ENCODE results near the gene CRYBG3. TPM values are rescaled to one million over a fixed set of nuclear protein-coding genes. Genes with fewer than 3 reads are reported as not detected.

Gene CRYBG3
- polyA plus RNA-seq, 1 donor from 2014 or later, result 1.3 TPM

- TF ChIP-seq POLR2AphosphoS5 (IDR thresholded peaks at IDR 0.05) (no peak), EP300 (conservative IDR thresholded peaks at IDR 0.05; ENCODE audit: poor library complexity, severe bottlenecking) (no peak), SMC3 (conservative IDR thresholded peaks at IDR 0.05; ENCODE audit: poor library complexity) (no peak), RAD21 (conservative IDR thresholded peaks at IDR 0.05) (no peak), TAF1 (IDR thresholded peaks at IDR 0.05; ENCODE audit: low read depth) (no peak), REST (IDR thresholded peaks at IDR 0.05; ENCODE audit: borderline replicate concordance) (no peak), MXI1 (conservative IDR thresholded peaks at IDR 0.05; ENCODE audit: poor library complexity, severe bottlenecking) (no peak), EZH2 (IDR thresholded peaks at IDR 0.05; ENCODE audit: borderline replicate concordance, insufficient read depth, low read length, poor library complexity, severe bottlenecking) (no peak)
- TF ChIP-seq, protein P1, sequence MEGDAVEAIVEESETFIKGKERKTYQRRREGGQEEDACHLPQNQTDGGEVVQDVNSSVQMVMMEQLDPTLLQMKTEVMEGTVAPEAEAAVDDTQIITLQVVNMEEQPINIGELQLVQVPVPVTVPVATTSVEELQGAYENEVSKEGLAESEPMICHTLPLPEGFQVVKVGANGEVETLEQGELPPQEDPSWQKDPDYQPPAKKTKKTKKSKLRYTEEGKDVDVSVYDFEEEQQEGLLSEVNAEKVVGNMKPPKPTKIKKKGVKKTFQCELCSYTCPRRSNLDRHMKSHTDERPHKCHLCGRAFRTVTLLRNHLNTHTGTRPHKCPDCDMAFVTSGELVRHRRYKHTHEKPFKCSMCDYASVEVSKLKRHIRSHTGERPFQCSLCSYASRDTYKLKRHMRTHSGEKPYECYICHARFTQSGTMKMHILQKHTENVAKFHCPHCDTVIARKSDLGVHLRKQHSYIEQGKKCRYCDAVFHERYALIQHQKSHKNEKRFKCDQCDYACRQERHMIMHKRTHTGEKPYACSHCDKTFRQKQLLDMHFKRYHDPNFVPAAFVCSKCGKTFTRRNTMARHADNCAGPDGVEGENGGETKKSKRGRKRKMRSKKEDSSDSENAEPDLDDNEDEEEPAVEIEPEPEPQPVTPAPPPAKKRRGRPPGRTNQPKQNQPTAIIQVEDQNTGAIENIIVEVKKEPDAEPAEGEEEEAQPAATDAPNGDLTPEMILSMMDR (IDR thresholded peaks at IDR 0.05; ENCODE audit: poor library complexity, severe bottlenecking), result no peak
- no peak overlapping the region for H3K4me3 ChIP-seq (ENCODE audit: low read length)
- no peaks in the 10 kb centered on the region for H4K20me1 ChIP-seq (ENCODE audit: insufficient read depth)
- H3K9me3 ChIP-seq (ENCODE audit: low read length), result no peaks in the 10 kb centered on the region
- no peak overlapping the region for H2AFZ ChIP-seq (ENCODE audit: low read depth, low read length)
- H3K27ac ChIP-seq (ENCODE audit: low read length), result no peak overlapping the region
- H3K36me3 ChIP-seq (ENCODE audit: insufficient read depth, low read length), result no peaks in the 10 kb centered on the region
- H3K9ac ChIP-seq (ENCODE audit: low read length), result no peak overlapping the region
- no peak overlapping the region for H3K4me2 ChIP-seq (ENCODE audit: low read length)
- H3F3A ChIP-seq (ENCODE audit: insufficient read depth, low read length, poor library complexity, severe bottlenecking), result no peaks in the 10 kb centered on the region
- H3K79me2 ChIP-seq (replicated peaks; ENCODE audit: insufficient read depth, low read length), result no peaks in the 10 kb centered on the region
- H3K27me3 ChIP-seq (ENCODE audit: insufficient read depth, low read depth, low read length), result no peaks in the 10 kb centered on the region
- no peaks in the 10 kb centered on the region for H3K9me2 ChIP-seq (ENCODE audit: insufficient read depth, low read length)
Observed at GRCh38 chr3:97860364-97860763, 38.6 kb downstream of the CRYBG3 start.

DNA sequence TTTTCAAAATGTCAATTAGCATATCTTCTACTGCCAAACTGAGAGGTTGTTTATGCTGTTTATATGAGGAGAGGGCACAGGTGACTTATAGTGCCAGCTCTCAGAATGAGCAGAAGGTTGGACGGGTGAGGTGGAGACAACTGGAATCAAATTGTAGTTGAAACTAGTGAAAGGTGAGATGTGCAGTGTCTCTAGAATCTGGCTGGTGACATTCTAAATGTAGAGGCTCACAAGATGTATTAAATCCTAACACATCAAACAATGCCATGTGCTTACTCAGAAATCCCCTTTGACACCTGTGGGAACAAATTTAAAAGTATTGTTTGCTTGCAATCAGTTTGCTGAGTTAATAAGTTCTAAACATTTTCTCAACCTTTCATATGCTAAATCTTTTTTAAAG is 40.8 kb downstream of the CRYBG3 start:
- H3K36me3 ChIP-seq (ENCODE audit: insufficient read depth, low read length), result no peaks in the 10 kb centered on the region
- no peaks in the 10 kb centered on the region for H3K27me3 ChIP-seq (ENCODE audit: insufficient read depth, low read depth, low read length)
- no peaks in the 10 kb centered on the region for H3K9me2 ChIP-seq (ENCODE audit: insufficient read depth, low read length)
- no peak overlapping the region for H3K4me3 ChIP-seq (ENCODE audit: low read length)
- H3K79me2 ChIP-seq (replicated peaks; ENCODE audit: insufficient read depth, low read length), result no peaks in the 10 kb centered on the region
- TF ChIP-seq EZH2 (IDR thresholded peaks at IDR 0.05; ENCODE audit: borderline replicate concordance, insufficient read depth, low read length, poor library complexity, severe bottlenecking), result no peak
- no peak for TF ChIP-seq MXI1 (conservative IDR thresholded peaks at IDR 0.05; ENCODE audit: poor library complexity, severe bottlenecking)
- TF ChIP-seq, protein P1 (IDR thresholded peaks at IDR 0.05; ENCODE audit: poor library complexity, severe bottlenecking), result no peak
- TF ChIP-seq SMC3 (conservative IDR thresholded peaks at IDR 0.05; ENCODE audit: poor library complexity), result no peak
- no peak for TF ChIP-seq TAF1 (IDR thresholded peaks at IDR 0.05; ENCODE audit: low read depth)
- no peak for TF ChIP-seq REST (IDR thresholded peaks at IDR 0.05; ENCODE audit: borderline replicate concordance)
- H3K27ac ChIP-seq (ENCODE audit: low read length), result no peak overlapping the region
- no peak overlapping the region for H3K9ac ChIP-seq (ENCODE audit: low read length)
- H2AFZ ChIP-seq (ENCODE audit: low read depth, low read length), result no peak overlapping the region
- no peak overlapping the region for H3K4me2 ChIP-seq (ENCODE audit: low read length)
- H3F3A ChIP-seq (ENCODE audit: insufficient read depth, low read length, poor library complexity, severe bottlenecking), result no peaks in the 10 kb centered on the region
- no peaks in the 10 kb centered on the region for H4K20me1 ChIP-seq (ENCODE audit: insufficient read depth)
- no peaks in the 10 kb centered on the region for H3K9me3 ChIP-seq (ENCODE audit: low read length)
